Measurements from ENCODE around the gene SMG6.

The SMG6 gene

GRCh38 chr17:2070241-2071023 lies 233.2 kb downstream of the SMG6 start:
- DNase-seq = no peak

DNA sequence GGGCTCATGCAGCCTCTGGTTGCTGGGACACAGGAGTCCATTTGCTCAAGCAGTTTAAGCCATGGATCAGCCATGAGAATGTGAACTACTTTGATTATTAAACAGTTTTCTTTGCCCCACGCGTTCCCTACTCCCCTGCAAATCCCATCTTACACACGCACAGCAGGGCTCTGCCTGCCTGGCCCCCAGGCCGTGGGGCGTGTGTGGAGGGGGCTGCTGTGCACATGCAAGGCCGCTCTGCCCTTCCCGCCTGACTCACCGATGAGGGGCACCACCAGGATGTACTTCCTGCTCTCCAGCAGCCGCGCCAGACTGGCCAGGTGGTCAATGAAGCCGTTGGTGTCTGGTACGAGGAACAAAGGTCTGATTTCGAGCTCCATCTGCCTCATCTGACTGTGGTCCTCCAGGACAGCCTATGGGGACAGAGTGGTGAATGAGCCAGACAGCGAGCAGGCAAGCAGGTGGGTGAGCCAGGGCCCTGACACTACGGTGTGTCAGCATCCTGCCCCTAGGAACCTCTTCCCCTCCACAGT lies 235.0 kb downstream of the SMG6 start:
- DNase-seq = no peak

DNA sequence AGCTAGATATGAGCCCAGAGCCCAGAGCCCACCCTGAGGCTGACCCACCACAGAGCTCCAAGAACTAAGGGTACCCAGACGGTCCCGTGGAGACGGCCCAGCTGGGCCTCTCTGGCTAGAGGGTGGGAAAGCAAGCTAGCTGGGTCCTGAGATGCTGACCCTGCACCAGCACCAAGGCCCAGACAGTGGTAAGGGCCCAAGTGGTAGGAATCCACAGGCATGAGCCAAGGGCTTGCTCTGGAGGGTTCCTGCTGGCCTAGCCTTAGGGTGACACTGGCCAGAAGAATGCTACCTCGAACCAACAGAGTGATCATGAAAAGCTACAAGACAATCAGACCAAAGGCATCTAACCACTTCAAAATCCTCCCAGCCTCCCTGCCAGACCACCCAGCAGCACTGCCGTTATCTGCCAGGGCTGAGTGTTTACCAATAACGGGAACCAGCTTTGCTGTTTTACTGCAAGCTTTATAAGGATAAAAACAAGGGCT lies 235.5 kb downstream of the SMG6 start:
- DNase-seq = no peak

GRCh38 chr17:2067608-2068024 lies 236.0 kb downstream of the SMG6 start:
- DNase-seq = no peak

DNA sequence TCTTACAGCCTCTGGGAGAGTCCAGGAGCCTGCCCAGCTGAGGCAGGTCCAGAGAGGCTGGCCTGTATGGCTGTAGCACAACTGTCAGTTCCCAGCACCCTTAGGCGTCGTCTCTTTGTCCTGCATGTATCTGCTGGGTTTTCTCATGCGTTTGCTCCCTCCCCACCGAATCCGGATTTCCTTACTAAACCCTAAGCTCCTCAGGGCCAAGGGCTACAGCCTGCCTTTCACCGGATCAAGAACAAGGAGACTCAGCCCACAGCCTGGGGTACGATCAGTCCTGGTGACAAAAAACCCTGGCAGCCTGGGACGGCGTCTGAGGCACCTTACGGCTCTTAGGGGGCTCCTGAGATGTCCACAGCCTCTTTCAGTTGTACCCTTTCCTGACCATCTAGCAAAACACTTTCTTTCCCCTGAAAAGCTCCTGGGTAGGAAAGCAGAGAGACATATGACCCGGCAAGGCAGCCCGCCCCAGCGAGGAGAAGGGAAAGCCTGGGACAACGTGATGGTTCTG lies 236.5 kb downstream of the SMG6 start:
- no peak for DNase-seq

GRCh38 chr17:2065949-2066400 lies 237.6 kb downstream of the SMG6 start:
- DNase-seq = no peak

- DNase-seq = peak; percentile 60 to 77 (median 64)
Measured at GRCh38 chr17:2064980-2065785, 238.4 kb downstream of the SMG6 start.

DNA sequence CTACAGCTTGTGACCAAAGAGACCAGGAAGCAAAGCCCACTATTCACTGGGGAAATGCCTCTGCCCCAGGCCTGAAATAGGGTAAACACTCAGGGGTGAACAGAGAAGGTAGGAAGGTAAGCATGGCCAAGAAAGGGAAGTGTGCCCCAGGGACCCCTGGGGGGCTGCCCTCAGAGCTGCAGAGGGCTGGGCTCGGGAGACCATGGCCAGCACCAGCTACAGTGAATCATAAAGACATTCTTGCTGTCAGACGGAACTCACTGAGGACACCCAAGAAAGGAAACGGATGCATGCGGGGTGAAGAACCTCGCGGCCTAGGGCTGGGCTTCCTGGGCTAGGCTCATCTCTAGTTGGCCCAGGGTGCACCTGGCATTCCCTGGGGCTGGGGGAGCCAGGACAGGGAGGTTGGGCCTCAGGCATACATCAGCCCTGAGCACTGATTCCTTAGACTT lies 239.0 kb downstream of the SMG6 start:
- DNase-seq = no peak

DNA sequence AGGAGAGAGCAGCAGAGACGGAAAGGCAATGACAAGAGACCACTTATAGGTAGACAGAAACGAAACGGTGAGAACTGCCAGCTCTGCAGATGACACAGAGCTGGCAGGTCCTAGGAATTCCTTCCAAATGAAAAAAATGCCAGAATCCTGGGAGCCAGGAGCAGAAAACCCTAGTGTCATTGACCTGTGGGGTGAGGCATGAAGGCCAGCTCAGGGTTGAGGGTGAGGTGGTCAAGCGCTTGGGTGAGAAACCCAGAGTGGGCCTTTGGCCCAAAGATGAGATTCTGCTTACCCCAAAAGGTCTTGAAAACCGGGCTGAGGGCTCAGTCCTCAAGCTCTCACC lies 239.5 kb downstream of the SMG6 start:
- no peak for DNase-seq

DNA sequence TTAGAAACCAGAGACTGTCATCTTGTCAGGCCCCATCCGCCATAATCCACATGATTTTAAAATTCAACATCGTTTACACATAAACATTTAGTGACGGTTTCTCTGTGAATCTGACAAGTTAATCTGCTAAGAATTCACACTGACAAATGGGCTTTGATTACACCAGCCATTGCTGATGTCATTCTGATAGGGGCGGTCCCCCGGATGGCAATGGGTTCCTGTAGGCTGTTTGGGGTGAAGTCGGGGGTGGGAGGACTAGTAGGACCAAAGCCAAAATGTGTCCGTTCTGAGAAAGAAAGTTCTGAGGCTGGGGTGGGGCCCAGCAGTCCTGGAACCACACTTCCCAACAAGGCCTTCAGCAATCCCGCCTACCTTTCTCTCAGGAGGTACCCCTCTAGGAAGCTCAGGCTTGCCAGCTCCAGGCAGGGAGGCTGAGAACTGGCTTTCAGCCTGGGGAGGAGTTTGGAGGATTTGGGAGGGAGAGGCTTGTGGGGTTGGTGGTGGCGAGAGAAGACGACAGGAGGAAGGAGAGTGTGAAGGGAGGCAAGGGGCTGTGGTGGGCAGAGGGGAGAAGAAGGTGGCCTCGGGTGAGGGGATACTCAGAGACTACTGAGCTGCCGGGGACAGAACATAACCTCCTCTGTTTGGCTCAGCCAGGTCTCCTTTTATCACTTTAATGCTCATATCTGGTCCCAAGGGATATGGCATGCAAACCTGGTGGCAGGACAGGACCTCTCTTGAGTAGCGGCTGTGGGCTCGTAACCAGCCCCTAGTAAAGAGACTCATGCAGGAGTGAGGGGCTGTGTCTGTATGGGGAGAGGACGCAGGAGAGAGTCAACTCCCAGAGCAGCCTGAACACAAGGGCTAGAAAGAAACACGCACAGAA lies 240.1 kb downstream of the SMG6 start:
- no peak for DNase-seq

DNA sequence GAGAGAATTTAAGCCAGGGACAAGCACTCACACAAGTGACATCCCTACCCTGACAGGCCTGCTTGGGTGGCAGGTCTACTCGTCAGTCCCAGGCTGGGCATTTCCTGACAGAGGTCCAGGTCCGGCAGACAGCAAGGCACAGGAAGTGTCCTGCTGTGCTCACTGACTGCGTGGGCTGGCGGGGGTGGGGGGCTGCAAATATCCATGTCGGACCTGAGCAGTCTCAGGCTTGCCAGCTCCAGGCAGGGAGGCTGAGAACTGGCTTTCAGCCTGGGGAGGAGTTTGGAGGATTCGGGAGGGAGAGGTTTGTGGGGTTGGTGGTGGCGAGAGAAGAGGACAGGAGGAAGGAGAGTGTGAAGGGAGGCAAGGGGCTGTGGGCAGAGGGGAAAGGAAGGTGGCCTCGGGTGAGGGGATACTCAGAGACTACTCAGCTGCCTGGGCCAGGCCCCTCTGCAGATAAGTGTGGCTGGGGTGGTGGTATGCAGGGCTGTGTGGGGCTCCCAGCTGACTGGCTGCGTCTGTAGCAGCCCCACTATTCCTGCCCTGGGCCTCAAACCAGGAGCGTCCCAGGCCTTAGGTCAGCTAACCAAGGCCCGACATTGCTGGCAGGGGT lies 240.9 kb downstream of the SMG6 start:
- no peak for DNase-seq

DNA sequence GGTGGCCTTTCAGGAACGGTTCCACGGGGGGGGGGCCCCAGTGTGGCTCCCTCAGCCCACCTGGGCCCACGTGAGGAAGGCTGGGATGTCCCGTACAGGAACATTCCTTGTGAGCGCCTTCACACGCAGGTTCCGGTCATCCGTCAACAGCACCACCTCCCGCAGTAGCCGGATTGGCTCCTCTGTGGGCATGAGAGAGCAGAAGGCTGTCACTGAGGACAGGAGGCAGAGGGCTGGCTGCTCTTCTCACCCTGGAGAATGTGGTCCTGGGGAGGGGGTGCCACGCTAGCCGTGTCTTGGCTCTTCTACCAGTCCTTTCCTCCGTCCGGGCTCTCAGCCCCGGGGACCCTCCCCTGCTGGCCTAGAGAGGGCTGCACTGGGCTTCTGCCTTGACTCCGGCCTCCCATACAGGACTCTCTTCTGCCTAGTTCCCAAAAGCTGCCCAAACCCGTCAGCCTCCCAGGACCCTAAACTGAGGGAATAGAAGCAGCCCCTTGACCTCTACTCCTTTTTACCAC lies 242.1 kb downstream of the SMG6 start:
- DNase-seq = no peak

DNA sequence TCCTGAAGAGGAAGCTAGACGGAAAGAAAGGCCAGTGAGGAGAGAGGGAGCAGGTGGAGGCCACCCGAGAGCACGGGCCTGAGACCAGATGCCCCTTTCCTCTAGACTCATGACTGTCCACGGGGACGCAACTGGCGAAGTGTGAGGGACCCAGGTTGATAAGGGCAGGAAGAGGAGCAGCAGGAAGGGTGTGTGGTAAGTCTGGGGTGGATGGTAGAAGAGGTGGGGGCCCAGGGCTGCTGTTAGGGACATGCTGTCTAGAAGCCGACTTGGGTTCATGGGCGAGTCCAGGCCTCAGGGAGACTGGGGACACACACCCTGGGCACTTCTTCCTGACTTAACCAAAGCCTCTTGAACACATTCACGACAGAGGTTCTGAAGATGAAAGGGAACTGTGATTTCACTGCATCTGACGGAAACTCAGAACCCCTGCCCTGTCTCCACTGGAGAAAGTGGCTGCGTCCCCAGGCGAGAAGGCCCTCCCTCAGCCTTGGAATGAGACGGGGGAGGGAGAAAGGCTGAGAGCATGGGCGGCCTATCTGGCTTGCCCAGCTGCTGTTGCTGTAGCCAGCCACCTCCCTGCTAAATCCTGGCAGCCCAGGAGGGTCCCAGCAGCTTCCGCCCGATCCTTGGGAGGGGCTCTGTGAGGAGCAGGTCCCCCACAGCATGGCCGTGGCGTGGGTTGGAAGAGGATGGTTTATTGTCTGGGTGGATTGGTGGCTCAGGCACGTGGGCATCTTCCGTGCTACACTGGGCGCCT lies 242.7 kb downstream of the SMG6 start:
- DNase-seq = no peak

DNA sequence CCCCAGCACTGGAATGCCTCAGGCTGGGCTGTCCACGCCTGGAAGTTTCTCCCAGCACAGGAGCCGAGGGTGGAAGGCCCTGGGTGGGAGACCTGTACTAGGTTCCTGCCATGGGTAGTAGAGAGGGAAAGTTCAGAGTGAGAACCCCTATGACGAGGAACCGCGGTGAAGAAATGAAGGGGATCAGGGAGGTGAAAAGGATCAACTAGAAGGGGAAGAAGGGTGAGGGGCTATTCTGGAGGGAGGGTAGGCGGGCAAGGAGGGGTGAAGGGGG lies 243.3 kb downstream of the SMG6 start:
- no peak for DNase-seq

DNA sequence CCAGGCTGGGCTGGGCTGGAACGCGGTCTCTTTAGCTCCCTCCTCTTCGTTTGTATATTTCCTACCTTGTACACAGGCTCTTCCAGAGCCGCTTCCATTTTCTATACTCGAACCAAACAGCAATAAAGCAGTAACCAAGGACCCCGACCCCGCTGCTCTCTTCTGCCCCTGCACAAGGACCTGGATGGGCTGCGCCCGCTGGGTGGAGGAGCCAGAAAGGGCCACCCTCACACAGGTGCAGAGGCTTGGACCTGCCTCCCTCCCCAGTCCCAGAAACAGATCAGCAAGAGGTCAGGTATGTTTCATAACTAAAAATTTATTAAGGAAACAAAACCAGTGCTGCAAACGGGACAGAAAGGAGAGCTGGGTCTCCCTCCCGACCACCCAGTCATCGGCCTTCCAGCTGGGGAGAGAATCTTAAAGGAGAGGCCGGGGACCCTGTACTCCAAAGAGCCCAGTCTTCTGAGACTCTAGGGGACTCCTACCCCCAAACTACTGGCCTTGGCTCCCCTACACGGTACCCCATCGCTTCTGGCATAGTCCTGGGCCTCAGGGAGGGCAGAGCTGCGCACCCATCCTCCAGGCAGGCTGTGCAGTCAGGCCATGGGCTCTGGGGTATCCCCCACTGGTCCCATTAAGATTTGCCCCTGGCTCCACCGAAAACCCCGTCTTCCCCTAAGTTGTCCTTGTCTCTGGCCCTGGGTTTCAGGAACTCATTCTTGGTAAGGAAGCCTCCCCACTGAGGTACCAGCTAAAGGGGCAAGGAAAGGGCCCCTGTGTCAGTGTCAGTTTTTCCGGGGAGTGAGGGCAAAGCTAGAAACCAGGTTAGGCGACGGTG lies 243.8 kb downstream of the SMG6 start:
- no peak for DNase-seq

DNA sequence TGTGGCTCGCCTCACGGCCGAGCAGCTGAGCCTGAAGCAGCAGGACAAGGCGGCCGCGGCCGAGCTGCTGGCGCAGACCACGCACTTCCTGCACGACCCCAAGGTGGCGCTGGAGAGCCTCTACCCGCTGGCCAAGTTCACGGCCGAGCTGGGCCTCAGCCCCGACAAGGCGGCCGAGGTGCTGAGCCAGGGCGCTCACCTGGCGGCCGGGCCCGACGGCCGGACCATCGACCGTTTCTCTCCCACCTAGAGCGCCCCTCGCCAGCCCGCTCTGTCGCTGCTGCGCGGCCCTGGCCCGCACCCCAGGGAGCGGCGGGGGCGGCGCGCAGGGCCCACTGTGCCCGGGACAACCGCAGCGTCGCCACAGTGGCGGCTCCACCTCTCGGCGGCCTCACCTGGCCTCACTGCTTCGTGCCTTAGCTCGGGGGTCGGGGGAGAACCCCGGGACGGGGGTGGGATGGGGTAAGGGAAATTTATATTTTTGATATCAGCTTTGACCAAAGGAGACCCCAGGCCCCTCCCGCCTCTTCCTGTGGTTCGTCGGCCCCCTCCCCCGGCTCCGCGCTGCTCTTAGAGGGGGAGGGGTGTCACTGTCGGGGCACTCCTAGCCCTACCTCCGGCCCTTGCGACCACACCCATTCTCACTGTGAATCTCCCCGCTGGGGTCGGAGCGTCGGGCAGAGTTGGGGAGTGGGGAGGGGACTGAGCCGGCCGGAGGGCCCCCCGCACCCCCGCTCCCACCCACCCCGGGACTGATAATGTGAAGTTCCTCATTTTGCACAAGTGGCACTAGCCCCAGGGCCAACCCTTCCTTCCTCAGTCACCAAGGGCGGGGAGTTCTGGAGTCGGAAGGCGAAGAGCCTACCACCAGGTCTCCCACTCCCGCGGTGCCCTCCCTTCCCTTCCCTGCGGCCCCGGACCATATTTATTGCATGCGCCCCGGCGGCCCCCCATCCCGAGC lies 244.7 kb downstream of the SMG6 start:
- DNase-seq = peak; percentile 81 to 91 (median 87)

DNA sequence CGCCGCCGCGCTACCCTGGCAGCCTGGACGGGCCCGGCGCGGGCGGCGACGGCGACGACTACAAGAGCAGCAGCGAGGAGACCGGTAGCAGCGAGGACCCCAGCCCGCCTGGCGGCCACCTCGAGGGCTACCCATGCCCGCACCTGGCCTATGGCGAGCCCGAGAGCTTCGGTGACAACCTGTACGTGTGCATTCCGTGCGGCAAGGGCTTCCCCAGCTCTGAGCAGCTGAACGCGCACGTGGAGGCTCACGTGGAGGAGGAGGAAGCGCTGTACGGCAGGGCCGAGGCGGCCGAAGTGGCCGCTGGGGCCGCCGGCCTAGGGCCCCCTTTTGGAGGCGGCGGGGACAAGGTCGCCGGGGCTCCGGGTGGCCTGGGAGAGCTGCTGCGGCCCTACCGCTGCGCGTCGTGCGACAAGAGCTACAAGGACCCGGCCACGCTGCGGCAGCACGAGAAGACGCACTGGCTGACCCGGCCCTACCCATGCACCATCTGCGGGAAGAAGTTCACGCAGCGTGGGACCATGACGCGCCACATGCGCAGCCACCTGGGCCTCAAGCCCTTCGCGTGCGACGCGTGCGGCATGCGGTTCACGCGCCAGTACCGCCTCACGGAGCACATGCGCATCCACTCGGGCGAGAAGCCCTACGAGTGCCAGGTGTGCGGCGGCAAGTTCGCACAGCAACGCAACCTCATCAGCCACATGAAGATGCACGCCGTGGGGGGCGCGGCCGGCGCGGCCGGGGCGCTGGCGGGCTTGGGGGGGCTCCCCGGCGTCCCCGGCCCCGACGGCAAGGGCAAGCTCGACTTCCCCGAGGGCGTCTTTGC lies 245.6 kb downstream of the SMG6 start:
- DNase-seq = peak in 1 of 3 donors; percentile 20

GRCh38 chr17:2057175-2057759 lies 246.3 kb downstream of the SMG6 start:
- peak in 1 of 3 donors; percentile 42 for DNase-seq

Data from suppressor macrophage treated with lipopolysaccharide for 1 hour (primary cell).